ENCODE data around the gene SCYGR6.
"Not testable (repeated sequence)": the region's sequence is repeated elsewhere in the genome, so short reads cannot be mapped to it uniquely, and the experiment has no call there.

Gene SCYGR6, protein sequence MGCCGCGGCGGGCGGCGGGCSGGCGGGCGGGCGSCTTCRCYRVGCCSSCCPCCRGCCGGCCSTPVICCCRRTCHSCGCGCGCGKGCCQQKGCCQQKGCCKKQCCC

DNA sequence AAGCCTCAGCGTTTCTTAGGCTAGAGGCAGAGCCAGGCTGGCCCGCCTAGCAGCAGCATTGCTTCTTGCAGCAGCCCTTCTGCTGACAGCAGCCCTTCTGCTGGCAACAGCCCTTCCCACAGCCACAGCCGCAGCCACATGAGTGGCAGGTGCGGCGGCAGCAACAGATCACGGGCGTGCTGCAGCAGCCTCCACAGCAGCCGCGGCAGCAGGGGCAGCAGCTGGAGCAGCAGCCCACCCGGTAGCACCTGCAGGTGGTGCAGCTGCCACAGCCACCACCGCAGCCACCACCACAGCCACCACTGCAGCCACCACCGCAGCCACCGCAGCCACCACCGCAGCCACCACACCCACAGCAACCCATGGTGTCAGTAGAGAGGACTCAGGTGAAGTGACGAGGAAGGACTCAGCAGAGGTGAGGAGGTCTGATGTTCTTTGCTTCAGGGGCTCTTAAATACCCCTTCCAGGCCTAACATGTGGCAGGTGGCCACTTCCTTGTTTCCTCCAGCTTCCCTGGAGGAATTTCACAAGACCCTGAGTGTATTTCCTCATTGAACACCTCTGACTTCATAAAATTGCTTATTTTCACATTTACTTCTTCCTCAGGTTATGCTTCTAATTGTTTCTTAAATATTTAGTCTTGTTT is at the start of gene SCYGR6:
Gene SCYGR6 (minus strand): TSS at position 364 of the 646 bp plus-strand sequence. CDS start 0 bp downstream, at position 364.
- no peak for DNase-seq

DNA sequence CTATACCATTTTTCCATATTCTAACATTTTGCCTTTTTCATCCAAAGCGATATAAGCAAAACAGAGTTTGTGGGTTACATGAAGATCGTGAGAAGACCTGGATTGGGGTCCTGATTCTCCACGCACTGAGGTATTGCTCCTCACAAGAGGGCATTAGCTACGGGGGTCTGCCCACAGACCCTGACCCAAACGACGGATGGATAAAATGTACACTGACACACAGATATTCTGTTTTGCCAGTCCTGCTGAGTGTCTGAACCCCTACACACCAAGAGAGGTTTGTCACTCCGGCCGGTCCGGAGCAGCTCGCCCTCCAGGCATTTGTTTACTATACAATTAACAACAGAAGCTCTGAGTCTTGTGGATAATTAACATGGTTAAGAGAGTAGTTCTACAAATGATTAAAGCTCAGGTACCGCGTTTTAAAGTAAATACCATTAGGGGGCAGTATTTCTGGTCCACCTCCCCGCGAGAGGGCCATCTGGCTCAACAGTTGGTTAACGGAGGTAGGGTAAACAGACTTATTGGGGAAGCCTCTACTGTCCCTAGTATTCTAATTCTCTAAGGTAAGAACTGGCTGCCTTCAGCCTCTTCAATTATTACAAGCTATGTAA is 49.6 kb upstream of the SCYGR6 start:
- peak; percentile 28 for DNase-seq

DNA sequence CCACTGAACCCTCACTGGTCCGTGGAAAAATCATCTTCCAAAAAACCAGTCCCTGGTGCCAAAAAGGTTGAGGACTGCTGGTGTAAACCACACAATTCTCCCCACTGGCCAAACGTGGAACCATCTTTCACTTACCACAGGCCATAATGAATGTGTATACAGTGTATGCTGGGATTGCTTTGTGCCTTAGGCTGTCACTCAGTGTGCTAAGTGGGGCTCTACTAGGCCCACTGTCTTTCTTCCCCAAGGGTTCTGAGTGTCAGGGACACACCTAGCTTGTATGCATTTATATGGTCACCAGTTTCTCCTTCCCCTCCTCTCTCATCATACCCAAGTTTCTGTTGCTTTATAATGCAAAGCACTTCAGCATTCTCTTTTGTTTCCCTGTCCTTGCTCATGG is 48.4 kb upstream of the SCYGR6 start:
- no peak for DNase-seq

DNA sequence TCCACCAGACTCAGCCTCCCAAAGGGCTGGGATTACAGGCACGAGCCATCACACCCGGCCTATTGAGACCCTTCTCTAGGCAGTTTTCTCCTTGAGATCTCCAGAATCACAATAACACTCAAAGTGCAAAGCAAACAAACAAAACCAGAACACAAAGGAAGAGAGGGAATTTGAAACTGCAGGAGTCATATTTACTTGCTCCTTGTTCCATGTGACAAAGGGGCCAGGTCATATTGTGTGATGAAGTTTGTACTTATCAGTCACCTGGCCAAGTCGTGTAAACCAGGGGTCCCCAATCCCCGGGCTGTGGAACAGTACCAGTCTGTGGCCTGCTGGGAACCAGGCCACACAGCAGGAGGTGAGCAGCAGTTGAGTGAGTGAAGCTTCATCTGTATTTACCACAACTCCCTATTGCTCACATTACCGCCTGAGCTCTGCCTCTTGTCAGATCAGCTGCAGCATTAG is 47.7 kb upstream of the SCYGR6 start:
- no peak for DNase-seq

DNA sequence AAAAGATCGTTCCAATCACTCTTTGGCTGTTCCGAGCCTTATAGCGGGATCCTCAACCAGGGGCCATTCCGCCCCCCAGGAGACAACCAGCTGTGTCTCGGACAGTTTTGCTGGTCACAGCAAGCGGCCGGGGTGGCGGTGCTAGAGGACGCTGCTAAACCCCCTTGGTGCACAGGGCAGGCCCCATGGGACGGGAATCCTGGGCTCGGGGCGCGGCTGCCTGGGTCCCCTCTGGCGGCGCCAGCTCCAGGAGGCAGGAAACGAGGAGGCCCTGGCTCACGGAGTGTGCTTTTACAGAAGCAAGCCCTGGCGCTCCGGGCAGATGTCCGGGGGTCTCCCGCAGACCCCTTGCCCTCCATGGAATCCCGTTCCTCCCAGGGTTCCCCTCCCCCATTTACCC is 43.3 kb upstream of the SCYGR6 start:
- DNase-seq: no peak

DNA sequence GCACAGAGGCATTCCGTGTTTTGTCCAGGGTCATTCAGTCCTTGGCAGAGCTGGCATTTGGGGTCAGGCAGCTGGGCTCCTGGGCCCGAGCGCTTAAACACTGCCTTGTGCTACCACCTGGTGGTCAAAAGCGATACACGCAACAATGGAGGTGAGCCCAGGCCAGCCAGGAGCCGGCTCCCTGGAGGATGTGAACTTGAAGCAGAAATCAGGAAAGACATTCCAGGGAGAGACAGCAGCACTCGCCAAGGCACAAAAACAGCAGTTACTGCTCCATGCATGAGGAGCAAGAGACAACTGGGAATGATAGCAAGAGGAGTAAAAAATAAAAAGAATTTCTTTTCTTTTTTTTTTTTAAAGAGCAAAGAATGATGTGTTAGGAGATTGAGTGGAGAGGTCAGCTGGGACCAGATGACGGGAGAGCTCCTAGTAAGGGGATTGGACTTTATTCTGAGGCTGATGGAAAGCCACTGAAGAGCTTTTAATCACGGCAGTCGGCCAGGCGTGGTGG is 41.9 kb upstream of the SCYGR6 start:
- peak; percentile 61 for DNase-seq

DNA sequence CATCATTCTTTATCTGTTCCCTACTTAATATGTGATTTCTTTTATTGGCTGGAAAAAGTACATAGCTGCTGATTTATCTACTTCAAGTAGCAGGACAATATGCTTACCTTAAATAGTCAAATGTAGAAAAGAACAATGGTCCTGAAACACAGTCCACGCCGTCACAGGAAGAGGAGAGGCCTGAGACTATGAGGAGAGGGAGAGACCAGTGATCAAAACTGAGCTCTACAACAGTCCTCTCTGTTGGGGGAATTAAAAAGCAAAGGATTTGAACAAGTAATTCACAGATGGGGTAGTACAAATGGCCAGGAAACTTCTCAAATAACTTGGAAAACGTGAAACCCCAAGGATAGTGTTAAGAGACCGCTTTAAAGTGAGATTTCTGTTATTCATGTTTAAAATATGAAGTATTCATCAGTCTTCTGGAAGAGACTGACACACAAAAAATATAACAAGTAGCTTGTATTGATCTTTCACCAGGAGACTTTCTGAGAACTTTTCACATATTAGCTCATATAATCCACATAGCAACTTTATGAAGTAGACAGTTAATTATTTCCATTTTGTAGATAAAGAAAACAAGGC is 41.3 kb upstream of the SCYGR6 start:
- no peak for DNase-seq

DNA sequence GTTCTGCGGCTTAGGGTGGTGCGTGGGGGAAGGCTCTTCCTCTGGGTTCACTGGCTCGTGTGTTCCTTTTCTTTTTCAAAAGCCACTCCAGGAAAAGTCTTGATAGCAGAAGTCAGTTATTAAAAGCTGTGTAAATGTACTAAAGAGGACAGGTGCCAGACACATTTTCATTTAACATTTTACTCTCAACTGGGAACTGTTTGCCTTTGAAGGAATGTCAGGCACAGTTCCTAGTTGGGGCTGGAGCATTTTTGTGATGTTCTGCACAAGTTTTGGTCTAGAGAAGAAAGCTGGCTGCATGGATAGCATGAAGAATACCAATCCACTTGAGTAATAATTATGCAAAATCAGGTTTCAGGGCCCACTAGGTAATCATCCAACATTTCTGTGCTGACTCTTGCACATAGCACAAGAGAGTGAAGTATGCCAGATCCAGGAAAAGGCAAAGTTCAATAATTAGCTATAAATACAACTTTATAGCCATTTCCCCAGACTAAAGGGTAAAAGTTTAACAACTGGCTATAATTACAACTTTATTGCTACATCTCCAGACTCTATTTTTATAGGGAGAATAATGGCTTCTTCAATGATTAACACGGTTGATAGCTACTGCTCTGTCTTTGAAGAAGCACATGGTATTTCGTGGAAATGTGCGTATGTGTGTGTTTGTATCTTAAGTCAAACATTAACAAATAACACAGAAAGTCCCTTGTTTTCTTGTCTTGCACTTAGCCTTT is 37.4 kb upstream of the SCYGR6 start:
- no peak for DNase-seq

DNA sequence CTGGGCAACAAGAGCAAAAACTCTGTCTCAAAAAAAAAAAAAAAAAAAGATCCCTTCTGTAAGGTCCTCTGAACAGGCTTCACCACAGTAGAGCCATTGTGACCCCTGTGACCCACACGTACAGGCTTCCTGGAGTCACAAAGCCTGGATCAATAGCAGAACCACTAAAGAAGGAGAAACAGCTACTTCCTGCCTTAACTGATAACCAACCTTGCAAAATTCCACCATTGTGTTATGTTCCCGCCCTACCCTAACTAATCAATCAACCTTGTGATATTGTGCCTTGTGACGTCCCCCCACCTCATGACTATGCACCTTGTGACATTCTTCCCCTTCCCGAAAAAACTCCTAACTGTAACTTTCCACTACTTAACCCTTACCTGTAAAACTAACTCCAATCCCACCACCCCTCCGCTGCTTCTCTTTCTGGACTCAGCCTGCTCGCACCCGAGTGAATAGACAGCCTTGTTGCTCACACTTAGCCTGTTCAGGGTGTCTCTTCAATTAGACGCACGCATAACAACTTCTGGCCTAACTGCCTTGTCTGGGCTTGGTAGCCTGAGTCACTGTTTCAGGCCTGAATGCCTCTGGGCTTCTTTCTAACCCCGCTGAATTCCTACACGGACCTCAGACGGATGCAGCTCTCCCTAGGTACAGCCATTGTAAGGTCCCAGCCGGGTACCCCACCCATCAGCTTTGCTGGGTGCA is 35.0 kb upstream of the SCYGR6 start:
- DNase-seq: no peak

DNA sequence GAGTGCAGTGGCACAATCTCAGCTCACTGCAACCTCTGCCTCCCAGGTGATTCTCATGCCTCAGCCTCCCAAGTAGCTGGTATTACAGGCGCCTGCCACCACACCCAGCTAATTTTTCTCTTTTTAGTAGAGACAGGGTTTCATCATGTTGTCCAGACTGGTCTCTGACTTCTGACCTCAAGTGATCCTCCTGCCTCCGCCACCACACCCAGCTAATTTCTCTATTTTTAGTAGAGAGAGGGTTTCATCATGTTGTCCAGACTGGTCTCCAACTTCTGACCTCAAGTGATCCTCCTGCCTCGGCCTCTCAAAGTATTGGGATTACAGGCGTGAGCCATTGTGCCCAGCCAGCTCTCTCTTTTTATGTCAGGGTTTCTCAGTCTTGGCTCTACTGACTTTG is 31.7 kb upstream of the SCYGR6 start:
- not testable (repeated sequence) for DNase-seq

DNA sequence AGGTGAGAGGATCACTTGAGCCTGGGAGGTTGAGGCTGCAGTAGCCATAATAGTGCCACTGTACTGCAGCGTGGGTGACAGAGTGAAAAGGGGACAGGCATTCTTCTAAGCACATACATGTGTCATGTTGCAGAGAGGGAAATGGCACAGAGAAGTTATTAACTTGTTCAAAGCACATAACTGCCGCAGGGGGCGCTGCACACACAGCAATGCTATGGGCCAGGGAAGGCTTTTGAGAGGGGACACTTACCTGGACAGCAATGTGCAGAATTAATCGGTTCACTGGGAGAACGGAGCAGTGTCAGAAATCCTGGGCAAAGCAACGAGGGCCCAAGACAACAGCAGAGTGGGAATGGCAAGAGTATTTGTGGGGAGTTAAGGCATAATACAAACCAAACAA is 23.5 kb upstream of the SCYGR6 start:
- DNase-seq: no peak

DNA sequence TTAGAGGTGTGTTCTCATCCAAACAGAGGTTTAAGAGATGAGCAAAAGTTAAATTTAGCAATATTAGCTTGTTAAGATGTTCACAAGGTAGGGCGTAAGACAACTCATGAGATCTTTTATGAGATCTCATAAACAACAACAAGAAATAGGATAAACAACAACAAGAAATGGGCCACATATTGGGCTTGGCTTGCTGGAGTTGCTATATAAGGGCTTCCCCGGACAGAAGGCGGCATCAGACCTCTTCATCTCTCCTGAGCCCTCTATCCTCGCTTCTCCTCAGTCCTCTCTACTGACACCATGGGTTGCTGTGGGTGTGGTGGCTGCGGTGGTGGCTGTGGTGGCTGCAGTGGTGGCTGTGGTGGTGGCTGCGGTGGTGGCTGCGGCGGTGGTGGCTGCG is 21.0 kb upstream of the SCYGR6 start, which contains the start of gene SCYGR8:
Gene SCYGR8 (plus strand): TSS at position 301 of the 400 bp plus-strand sequence. CDS start 0 bp downstream, at position 301.
- no peak for DNase-seq

DNA sequence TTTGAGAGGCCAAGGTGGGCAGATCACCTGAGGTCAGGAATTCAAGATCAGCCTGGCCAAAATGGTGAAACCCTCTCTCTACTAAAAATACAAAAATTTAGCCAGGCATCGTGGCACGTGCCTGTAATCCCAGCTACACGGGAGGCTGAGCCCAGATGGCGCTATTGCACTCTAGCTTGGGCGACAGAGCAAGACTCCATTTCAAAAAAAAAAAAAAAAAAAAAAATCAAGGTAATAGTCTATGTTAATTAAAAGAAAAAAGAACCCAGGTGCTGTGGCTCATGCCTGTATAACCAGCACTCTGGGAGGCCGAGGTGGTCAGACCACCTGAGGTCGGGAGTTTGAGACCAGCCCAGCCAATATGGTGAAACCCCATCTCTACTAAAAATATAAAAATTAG is 16.1 kb upstream of the SCYGR6 start:
- not testable (repeated sequence) for DNase-seq

DNA sequence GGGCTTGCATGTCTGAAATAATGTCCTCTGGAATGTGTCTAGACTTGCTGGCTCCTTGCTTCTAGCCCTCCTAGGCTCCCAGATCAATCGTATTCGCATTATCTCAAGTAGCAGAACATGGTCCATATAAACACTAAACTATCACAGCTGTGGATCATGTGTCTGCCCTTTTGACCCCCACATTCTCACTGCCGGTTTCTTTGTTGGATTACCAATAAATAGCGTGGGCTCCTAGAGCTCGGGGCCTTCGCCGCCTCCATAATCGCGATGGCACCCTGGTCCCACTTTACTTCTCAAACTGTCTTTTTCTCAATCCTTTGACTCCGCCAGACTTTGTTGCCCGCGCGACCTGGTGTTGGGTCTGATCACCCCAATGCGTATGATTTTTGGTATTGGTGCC is 14.8 kb upstream of the SCYGR6 start:
- DNase-seq: no peak

DNA sequence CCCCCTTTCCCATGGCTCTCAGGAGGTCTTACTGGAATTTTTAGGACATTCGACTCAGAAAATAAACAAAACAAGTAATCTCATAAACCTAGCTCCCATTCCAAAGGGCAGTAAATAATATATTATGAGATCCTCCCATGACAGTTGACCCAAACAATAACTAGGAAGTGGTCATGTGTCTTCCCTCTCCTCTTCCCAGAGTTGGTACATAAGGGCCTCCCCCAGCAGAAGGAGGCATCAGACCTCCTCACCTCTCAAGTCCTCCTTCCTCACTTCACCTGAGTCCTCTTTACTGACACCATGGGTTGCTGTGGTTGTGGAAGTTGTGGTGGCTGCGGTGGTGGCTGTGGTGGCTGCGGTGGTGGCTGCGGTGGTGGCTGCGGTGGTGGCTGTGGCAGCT is 3.5 kb upstream of the SCYGR6 start, which contains the start of gene SCYGR7:
Gene SCYGR7 (plus strand): TSS at position 301 of the 400 bp plus-strand sequence. CDS start 0 bp downstream, at position 301.
- DNase-seq: no peak

DNA sequence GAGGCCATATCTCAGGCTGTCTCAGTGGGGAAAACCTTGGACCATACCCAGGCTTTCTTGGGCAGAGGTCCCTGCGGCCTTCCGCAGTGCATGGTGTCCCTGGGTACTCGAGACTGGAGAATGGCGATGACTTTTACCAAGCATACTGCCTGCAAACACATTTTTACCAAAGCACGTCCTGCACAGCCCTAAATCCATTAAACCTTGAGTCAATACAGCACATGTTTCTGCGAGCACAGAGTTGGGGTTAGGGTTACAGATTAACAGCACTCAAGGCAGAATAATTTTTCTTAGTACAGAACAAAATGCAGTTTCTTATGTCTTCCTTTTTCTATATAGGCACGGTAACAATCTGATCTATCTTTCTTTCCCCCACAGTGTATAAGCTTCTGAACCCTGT is 1.7 kb downstream of the SCYGR6 start:
- not testable (repeated sequence) for DNase-seq

DNA sequence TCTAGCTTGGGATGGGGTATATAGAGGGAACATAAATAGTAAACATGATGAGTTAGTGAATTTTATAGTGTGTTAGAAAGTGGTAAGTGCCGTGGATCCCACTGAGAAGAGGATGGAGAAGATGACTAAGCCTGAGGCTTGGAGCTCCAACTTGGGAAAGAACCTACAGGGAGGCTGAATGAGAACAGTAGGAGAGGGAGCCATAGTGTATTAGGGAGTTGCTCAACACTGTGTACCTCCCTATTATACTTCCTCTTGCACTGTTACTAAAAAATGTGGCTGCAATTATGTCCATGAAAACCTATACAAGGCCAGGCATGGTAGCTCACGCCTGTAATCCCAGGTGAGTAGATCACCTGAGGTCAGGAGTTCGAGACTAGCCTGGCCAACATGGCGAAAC is 3.9 kb downstream of the SCYGR6 start:
- DNase-seq: no peak

DNA sequence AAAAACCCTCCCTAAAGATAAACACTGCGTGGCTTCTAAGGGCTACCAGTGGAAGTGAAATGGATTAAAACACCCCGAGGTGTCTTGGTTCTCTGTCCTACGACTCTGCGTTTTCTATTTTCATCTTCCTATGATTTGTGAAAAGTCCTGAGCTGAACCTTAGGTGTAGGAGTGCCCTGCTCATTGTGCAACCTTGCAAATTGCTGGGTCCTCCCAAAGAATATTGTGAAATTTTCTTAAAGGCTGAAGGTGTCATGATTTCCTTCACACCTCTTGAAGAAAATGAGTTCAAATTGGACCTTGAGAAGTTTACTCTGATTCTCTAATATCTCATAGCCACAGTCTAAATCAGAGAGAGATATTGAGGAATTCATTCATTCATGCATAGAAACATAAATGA is 4.9 kb downstream of the SCYGR6 start:
- DNase-seq: no peak

DNA sequence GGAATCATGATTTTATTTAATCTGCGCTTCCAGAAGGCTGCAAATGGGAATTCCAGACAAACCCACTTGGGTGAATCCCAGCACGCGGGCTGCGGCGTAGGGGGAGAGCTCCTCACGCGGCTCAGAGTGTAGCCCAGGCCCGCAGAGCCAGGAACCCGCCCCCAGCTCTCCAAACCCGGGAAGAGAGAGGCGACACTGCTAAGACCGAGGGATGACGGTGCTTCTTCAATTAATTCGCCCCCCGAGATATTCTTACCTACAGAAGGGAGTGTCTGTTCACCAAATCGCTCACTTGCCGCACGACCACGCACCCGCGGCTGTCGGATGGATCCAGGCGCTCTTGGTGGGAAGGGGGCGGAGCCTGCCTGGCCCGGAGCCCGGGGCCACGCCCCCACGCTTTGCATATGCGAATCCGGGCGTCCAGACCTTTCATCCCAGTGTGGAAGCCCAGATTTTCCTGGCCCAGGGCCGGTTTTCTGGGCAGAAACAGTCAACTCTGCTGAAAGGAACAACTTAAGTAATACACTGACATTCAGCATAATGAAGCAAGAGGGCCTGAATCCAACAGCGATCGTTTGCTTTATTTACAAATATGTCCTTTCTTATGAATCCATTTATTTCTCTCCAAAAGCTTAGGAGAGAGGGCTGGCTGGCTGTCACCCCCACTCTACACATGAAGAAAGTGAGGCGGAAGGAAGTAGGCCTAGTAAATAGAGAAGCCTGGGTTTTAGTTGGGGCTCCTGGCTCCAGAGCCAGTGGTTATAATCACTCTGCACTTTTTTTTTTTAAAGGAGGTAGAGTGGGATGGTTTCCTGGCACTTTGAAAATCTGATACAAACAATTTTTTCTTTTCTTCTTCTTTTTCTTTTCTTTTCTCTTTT is 6.6 kb downstream of the SCYGR6 start, which contains the start of gene SLC19A3:
Gene SLC19A3 (minus strand): TSS at position 342 of the 881 bp plus-strand sequence. CDS start 15,710 bp downstream, outside the sequence.
- DNase-seq: no peak

DNA sequence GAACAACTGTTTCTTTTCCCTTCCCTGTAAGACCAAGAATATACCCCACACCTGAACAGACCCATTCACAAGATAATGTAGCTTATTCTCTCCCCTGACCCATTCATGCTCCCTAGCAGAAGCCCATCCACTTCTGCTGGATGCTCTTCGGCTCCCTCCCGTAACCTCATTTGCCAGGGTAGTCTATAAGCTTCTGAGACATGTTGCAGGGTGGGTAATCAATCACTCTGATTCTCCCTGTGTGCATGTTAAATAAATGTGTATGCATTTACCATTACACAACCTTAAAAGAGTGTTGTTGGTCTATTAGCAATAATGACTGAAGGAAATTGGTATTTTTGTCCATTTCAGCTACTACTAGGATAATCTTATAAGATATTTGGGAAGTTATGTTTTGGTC is 8.1 kb downstream of the SCYGR6 start:
- no peak for DNase-seq

DNA sequence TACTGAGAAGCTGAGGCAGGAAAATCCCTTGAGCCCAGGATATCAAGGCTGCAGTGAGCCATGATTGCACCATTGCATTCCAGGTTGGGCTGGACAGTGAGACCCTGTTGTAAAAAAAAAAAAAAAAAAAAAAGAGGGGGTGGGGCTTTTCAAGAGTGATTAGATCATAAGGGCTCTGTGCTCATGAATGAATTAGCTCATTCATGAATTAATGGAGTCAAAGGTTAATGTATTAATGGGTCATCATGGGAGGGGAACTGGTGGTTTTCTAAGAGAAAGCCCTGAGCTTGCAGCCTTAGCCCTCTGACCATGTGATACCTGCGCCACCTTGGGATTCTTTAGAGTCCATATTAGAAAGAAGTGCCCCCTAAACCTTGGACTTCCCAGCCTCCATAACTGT is 11.3 kb downstream of the SCYGR6 start:
- no peak for DNase-seq

Measured in activated CD4-positive, alpha-beta T cell treated with anti-CD3 and anti-CD28 coated beads, Interleukin-2, amount 50 U/mL, for 16 hours (primary cell).